NCI-H345 treated with DMSO at 0.1 percent for 48 hours (cell line): ENCODE measurements around the gene OPCML.

Experiments
- DNase-seq: peaks from one replicate; lab custom pipeline; 2025; ENCODE audit not compliant: unreplicated experiment; lab: John Stamatoyannopoulos, UW

Gene OPCML

GRCh38 chr11:132960273-132961078 is 571.8 kb downstream of the OPCML start:
- DNase-seq, result no peak

- no peak for DNase-seq
Observed at GRCh38 chr11:132959693-132960092, 572.6 kb downstream of the OPCML start.

DNA sequence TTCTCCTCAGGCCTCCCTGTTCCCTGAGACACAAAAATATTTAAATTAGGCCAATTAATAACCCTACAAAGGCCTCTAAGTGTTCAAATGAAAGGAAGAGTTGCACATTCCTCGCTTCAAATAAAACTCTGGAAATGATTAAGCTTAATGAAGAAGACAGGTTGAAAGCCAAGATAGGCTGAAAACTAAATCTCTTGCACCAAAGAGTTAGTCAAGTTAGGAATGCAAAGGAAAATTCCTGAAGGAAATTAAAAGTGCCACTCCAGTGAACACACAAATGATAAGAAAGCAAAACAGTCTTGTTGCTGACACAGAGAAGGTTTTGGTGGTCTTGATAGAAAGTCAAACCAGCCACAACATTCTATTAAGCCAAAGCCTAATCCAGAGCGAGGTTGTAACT is 574.4 kb downstream of the OPCML start:
- DNase-seq, result no peak

- DNase-seq, result no peak
Observed at GRCh38 chr11:132948252-132948651, 584.0 kb downstream of the OPCML start.

DNA sequence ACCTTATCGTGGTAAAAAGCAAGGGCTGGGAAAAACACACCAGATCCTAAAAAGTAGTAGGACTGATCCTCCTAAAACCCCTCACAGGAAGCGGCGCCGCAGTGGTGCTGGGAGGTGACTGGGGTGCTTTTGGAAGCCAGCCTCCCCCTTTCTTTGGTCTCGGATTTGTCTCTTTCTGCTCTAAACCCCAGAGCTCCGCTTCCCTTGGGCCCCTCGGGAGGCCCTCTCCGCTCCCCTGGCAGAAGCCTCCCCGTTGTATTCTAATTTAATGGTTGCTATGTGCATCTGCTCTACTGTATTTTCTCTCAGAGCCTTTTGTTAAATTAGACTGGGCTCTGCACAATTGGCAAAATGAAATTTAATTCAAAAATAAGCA is 587.7 kb downstream of the OPCML start:
- DNase-seq, result no peak

DNA sequence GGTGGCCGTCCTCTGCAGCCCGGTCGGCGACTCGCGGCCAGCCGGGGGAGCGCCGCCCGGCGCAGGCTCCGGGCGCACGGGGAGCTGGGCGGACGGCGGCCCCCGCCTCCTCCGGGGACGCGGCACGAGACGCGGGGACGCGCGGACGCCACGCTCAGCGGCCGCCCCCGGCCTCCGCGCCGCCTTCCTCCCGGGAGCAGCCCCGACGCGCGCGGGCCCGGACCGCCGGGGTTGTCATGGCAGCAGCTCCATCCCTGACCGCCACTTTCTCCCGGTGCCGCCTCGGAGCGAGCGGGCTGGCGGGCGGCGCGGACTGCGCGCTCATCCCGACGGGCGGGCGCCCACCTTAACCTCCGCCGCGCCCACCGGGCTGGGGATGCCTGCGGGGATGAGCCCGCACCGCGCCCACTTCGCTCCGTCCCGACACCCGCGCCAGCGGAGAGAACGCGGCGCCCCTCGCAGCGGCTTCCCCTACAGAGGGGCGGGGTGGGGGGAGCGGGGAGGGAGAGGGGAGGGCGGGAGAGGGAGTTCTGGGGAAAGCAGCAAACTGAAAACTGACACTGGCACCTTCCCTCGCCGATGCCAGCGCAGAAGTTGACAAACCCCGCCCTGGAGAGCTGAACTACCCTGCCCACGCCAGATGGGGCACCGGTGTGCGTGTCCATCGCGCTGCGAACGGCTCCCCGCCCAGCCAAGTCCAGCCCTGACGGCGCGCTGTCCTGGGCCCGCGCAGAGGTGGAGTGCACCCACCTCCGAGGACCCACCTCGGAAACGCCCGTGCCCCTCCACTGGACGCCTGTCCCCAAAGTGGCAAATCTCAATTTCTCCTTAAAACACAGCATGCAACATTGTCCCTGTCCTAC is 588.4 kb downstream of the OPCML start:
- DNase-seq, result no peak

DNA sequence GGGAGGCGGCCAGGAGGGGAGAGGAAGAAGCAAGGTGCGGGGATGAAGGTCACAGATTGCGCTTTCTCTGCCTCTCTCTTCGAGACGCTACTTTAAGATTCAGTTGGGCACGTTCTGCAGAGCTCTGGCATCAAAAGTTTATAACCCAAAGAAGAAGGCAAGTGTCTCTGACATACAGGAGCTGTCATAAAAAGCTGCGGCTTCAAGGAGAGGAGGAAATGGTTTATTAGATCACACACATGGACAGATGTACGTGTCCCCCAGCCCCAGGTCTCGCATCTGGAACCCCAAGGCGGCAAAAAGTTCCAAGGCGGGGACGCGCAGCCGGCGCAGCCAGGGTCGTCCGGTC is 589.0 kb downstream of the OPCML start:
- DNase-seq, result no peak

DNA sequence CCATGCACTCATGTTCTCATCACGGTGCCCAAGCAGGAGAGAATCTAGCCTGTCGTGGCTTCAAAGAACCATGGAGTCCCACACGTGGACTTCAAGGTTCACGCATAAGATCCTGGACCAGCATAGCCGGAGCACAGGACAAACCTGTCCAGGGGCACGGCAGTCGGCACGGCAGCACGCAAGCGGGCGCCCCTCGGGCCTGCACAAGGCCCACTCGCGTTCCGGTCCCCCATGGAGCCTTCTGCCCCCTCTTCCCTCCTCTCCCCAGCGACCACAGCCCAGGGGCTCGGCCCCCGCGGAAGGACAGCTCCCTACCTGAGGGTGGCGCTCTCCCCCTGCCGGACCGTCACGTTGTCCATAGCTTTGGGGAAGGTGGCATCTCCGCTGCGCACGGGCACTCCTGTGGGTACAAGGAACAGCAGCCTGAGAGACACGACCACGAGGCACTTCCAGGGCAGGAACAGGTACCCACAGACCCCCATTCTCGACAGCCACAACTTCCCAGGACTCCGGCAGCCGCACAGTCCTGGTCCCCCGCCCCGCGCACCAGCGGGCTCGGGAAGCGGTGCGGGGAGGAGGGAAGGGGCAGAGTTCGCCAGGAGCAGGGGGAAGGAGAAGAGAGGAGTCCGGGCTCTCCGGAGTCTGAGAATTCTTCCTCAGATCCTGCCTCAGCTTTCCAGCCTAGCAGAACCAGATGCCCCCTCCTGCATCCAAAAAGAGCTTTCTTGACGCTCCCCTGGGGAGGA is 589.5 kb downstream of the OPCML start:
- no peak for DNase-seq

DNA sequence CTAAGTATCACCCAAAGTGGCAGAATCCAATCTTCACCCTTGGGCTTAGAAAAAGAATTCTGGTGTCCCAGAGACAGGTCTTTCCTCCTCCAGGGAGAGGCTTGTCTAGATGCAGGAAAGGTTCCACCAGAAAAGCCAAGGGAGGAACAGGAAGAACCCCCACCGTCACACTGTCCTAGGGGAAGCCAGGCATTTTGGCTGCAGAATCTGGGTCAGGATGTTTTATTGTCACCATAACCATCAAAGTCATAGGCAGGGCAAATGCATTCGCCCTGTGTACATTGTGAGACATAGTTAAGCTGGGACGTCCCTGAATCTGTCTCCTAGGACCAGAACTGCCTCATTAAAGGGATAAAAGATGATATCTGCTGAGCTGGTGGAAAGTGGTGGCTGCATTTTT is 590.5 kb downstream of the OPCML start:
- DNase-seq, result no peak

DNA sequence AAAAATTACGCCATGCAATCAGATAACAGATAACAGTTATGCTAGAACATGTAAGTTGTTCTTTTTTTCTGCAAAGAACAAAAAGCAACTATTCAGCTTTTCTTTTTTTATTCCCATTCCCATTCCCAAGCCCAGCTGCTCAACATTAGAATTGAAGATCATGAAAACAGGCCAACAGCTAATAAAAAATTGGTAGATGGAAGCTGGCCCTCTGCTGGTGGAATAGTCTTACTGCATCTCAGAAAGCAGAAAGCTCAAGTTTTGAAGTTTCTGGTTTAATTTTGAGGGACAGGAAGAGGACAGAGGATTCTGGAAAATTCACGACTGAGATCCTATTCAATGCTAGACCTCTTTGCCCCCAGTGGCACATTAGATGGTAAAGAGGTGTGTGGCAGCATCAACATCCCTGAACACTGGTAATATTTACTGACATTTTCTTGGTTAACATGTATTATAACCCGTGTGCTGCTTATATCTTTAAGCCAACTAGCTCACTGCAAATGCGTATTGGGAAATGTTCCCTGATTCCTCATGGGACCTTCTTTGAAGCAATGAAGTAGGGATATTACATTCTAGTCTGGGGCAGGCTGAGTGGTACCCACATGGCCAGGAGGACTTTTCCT is 591.2 kb downstream of the OPCML start:
- DNase-seq, result peak; percentile 26

- no peak for DNase-seq
Observed at GRCh38 chr11:132937016-132937415, 595.3 kb downstream of the OPCML start.

- no peak for DNase-seq
Observed at GRCh38 chr11:132935383-132935782, 596.9 kb downstream of the OPCML start.

DNA sequence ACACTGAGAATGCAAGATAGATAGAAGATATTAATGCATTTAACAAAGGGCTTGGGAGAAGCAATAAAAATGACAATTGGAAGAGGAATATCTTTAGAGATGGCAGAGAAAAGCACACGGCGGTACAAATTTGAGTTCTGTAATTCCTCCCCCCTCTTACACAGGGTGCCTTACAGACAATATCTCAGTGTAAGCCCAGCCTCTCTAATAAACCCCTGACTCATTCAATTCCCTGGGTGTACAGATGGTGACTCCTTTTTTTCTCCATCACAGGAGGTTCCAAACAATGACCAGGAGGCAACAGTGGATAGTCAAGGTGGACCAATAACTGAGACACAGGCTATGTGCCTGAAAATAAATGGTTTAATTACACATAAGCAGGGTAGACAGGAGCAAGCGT is 598.6 kb downstream of the OPCML start:
- DNase-seq, result no peak

DNA sequence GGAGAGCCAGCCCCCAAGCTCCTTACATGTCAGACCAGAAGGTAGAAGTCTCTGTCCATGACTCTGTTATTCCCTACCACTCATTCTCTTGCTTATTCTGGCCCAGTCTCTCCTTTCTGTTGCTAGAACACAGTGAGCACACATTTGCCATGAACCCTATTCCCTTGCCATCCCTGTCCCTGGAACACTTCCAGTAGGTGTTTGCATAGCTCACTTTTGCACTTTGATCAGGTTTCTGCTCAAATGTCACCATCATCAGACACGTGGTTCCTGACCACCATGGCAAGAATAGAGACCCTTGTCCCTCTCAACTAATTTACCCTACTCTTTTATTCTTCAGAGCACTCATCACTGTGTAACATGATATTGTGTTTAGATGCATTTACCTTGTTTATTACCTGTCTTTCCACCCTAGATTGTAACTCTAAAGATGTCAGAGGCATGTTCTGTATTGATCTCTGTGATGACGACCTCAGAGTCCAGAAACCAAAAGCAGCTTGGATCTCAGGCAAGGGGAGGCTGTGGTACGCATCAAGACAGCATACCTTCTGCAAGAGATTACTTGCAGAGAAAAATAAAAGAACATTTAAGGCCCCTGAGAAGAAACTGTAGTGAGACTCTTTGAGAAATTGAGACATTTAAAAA is 606.4 kb downstream of the OPCML start:
- no peak for DNase-seq

- DNase-seq, result no peak
Observed at GRCh38 chr11:132921597-132921996, 610.7 kb downstream of the OPCML start.

DNA sequence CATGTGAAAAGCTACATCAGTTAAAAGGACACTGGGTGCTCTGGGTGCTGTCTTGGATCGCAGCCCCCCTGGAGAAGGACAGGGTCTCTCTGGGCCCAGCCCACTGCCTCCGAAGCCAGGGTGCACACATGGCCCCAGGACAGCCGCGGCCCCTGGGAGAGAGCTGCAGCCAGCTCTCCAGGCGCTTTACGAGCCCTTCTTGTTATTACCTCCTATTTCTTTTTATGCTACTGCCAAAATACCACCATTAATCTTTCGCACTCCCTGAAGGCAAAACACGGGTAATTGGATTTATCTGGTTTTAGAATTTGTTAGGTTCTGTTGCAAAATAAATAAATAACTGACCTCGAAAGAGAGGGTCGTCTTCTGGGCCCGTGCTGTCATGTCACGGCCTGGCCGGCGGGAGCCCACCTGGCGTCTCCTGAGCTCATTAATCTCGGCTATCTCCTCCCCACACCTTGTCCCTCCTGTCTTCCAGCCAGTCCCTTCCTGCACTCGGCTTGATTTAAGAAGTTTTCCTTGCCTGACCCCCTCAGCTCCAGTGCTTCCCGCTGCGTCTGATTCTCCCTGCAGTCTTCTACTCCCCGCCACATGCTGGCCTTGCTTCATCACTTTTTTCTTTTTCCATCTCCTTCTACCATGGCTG is 611.7 kb downstream of the OPCML start:
- DNase-seq, result no peak

GRCh38 chr11:132914600-132914999 is 617.7 kb downstream of the OPCML start:
- DNase-seq, result no peak

- DNase-seq, result no peak
Observed at GRCh38 chr11:132913886-132914285, 618.4 kb downstream of the OPCML start.

GRCh38 chr11:132913295-132913694 is 619.0 kb downstream of the OPCML start:
- no peak for DNase-seq

- DNase-seq, result no peak
Observed at GRCh38 chr11:132911186-132911585, 621.1 kb downstream of the OPCML start.
